ENCODE measurements around the gene DIP2C. TPM values are rescaled to one million over a fixed set of nuclear protein-coding genes. Genes with fewer than 3 reads are reported as not detected.
"Not testable (repeated sequence)": the region's sequence is repeated elsewhere in the genome, so short reads cannot be mapped to it uniquely, and the experiment has no call there.

Gene DIP2C
- total RNA-seq, 2 donors from 2014 or later: 21.6 to 30.5 TPM

DNA sequence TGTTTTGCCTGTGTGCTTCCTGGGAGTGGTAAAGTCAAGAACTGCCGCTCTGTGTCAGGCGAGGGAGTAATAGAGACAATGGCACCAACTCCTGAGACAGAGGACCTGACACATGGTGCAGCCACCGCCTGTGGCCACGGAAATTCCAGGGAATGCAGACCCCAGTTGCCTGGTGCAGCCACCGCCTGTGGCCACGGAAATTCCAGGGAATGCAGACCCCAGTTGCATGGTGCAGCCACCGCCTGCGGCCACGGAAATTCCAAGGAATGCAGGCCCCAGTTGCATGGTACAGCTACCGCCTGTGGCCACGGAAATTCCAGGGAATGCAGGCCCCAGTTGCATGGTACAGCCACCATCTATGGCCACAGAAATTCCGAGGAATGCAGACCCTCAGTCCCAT lies 8.7 kb downstream of the DIP2C start:
- no peak for DNase-seq
- no peak for ATAC-seq
- intact Hi-C loops (cut with DNase I): loop anchor here in 1 of 2 donors (10.0 kb wide), 1 partner anchor 166 kb away; no protein-coding TSS in a partner anchor

DNA sequence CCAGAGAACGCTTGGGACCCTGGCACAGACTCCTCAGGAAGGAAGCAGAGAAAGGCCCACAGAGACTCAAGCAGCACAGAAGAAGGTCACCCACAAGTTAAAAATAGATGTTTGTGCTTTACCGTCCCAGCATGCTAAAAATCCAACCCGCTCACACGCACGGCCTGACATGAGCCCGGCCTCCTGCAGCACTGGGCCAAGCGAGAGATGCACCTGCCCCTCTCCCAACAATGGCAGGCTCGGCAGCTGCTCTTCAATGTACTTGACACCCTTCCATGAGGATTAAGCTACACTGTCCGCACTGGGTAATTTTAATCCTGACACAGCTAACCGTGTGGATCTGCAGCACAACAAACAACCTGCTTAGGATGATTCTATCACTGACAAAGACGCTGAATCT lies 9.3 kb downstream of the DIP2C start:
- no peak for DNase-seq
- peak; percentile 68 to 78 for ATAC-seq
- intact Hi-C loops (cut with DNase I): loop anchor here in 1 of 2 donors (10.0 kb wide), 1 partner anchor 165 kb away; no protein-coding TSS in a partner anchor

DNA sequence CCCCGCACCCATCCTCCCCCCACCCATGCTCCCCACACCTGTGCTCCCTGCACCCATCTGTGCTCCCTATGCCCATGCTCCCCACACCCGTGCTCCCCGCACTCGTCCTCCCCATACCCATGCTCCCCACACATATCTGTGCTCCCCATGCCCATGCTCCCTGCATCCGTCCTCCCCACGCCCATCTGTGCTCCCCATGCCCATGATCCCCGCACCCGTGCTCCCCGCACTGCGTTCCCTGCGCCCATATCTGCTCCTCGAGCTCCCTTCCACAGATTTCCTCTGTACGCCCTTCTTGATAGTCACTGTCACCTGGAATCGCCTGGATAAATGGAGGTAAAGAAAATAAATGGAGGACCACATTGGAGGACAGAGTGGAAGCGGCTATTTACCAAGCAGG lies 9.9 kb downstream of the DIP2C start:
- intact Hi-C loops (cut with DNase I): no loop called here
- no peak for DNase-seq
- ATAC-seq: no peak

DNA sequence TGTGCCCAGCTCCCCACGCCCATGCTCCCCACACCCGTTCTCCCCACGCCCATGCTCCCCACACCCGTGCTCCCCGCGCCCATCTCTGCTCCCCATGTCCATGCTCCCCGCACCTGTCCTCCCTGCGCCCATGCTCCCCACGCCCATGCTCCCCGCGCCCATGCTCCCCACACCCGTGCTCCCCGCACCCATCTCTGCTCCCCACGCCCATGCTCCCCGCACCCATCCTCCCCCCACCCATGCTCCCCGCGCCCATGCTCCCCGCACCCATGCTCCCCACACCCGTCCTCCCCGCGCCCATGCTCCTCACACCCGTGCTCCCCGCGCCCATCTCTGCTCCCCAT lies 10.8 kb downstream of the DIP2C start:
- intact Hi-C loops (cut with DNase I); ATAC-seq; DNase-seq: not testable (repeated sequence)

DNA sequence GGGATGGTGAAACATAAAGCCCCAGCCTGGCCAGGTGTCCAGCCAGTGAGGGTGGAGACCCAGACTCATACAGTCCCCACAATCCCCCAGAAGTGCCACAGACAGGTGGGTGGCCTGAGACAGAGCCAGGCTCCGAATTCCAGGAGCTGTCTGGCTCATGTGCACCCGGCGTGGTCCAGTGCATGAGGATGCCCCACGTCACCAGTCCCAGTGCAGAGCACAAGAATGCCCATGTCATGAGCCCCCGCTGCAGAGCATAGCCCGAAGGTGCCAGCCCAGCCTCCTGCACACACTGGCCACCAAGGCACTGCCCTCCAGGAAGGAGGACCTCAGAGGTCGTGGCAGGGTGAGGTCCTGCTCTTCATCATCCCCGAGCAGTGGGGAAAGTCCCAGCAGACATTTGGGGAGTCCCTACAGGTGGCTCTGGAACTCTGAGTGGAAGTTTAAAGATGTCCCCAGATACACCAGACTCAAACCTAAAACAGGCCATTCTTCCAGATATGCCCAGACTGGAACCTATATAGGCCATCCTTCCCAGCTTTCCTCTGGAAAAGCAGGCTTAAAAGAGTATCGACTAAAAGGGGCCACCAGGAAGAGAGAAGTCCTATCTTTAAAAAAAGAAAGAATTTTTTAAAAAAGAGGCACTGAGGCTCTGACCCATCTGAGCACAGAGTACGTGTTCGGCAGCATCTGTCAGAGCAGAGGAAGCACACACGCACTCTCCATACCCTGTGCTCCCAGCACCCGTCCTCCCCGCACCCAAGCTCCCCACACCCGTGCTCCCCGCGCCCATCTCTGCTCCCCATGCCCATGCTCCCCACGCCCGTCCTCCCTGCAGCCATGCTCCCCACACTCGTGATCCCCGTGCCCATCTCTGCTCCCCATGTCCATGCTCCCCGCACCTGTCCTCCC lies 11.5 kb downstream of the DIP2C start:
- intact Hi-C loops (cut with DNase I): no loop called here
- no peak for ATAC-seq
- no peak for DNase-seq

DNA sequence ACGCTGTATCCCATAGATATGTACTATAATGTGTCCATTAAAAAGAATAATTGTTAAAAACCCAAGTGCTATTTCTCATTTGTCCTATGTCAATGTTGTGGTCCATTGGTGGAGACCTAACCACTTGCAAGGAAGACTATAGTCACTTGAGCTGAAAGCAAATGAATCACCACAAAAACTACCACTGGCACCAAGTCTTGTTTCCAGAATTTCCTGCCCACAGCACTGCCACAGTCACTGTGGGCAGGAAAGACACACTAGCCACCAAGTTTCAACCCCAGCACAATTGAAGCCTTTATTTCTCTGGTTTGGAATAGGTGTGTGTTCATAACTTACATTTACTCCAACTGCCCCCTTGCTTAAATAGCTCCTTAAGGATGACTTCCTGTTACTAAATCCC lies 12.4 kb downstream of the DIP2C start:
- ATAC-seq (no peak), DNase-seq (no peak)
- intact Hi-C loops (cut with DNase I): no loop called here

DNA sequence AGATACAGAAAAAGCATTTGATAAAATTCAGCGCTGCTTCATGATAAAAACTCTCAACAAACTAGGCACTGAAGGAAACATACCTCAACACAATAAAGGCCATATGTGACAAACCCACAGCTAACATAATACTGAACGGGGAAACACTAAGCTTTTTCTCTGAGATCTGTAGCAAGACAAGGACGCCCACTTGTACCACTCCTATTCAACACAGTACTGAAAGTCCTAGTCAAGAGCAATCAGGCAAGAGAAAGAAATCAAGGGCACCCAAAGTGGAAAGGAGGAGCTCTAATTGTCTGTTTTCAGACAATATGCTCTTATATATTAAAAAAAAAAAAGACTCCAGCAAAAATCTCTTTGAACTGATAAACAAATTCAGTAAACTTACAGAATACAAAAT lies 13.3 kb downstream of the DIP2C start:
- ATAC-seq: no peak
- intact Hi-C loops (cut with DNase I): no loop called here
- DNase-seq: no peak

DNA sequence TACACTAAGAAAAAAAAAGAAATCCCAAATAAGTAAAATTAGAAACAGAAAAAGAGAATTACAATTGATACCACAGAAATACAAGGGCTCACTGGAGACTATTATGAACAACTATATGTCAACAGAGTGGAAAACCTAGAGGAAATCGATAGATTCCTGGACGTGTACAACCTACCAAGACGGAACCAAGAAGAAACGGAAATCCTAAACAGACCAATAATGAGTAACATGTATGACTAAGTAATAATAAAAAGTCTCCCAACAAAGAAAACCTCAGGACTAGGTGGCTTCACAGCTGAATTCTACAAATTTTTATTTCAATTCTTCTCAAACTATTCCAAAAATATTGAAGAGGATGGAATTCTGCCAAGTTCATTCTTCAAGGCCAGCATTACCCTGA lies 13.9 kb downstream of the DIP2C start:
- DNase-seq (no peak), ATAC-seq (no peak)
- intact Hi-C loops (cut with DNase I): no loop called here

DNA sequence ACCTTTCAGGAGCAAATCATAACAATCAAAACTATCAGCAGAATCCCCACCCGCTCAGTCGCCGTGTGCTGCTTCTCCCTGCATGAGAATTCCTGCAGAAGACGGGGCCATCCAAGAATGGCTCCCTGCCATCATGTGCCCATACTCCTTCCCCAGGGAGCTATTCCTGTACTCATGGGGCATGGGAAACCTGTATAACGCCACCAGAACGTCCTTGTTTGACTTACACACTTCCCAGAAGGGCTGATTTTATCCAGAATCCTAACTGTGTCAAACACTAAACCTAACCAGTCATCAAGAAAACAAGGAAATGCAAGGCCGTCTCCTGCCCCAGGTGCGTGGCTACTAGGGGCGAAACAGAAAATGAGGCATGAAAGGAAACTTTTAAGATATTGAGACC lies 16.0 kb downstream of the DIP2C start:
- DNase-seq (no peak), ATAC-seq (no peak)
- intact Hi-C loops (cut with DNase I): no loop called here

DNA sequence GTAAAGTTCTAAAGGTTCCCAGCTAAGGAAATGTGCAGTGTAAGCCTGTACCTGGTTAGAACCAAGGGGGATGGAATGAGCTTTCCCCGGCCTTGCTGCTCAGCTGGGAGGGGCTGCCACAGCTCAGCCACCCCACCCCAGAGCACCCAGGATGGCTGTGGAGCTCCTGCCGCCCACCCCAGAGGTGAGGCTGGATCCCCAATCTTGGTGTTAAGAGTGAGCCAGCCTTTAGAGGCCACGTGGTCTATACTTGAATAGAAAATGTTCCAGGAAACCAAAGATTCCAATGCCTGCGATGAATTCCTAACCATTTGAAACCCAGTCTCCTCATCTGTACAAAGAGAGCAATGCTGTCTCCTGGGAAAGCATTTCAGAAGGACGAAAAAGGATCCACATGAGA lies 16.5 kb downstream of the DIP2C start:
- ATAC-seq (no peak), DNase-seq (no peak)
- intact Hi-C loops (cut with DNase I): no loop called here

DNA sequence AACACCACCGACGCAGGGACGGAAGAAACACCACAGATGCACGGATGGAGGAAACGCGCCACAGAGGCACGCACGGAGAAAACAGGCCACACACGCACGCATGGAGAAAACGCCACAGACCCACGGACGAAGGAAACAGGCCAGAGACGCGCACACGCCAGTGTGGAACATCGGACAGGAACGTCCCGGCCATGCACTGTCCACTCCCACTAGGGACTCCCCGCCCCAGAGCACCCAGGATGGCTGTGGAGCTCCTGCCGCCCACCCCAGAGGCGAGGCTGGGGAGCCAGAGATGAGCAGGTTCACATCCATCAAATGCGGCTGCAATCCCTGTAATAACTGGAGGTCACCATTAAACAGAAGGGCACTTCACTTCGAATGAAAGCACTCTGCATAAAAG lies 17.3 kb downstream of the DIP2C start:
- no peak for DNase-seq
- no peak for ATAC-seq
- intact Hi-C loops (cut with DNase I): no loop called here

DNA sequence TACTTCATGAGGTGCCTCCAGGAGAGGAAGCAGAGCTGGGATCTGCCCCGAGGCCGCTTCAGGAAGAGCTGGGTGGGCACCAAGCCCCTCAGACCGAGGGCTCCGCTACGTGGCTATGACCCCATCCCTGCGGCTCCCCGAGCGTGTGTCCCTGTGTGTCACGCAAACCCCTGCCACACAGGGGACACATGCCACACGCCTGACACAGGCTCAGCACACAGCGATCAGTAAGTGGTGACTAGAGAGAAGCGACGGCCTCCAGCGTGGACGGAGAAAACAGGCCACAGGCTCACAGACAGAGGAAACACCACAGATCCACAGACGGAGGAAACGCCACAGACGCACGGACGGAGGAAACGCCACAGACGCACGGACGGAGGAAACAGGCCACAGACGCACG lies 18.5 kb downstream of the DIP2C start:
- no peak for ATAC-seq
- DNase-seq: no peak
- intact Hi-C loops (cut with DNase I): no loop called here

DNA sequence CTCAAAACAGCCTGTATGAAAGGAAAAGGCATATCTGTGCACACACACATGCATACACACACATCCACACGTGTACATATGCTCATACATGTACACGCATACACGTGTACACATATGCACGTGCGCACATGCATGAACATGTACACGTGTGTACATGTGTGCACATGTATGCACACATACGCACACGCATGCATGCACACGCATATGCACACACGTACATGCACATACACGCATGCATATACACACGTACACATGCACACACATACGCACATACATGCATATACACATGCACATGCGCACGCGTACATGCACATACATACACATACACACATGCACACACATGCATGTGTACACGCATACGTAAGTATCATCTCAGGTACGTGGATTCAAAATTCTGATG lies 19.4 kb downstream of the DIP2C start:
- no peak for DNase-seq
- no peak for ATAC-seq
- intact Hi-C loops (cut with DNase I): no loop called here

DNA sequence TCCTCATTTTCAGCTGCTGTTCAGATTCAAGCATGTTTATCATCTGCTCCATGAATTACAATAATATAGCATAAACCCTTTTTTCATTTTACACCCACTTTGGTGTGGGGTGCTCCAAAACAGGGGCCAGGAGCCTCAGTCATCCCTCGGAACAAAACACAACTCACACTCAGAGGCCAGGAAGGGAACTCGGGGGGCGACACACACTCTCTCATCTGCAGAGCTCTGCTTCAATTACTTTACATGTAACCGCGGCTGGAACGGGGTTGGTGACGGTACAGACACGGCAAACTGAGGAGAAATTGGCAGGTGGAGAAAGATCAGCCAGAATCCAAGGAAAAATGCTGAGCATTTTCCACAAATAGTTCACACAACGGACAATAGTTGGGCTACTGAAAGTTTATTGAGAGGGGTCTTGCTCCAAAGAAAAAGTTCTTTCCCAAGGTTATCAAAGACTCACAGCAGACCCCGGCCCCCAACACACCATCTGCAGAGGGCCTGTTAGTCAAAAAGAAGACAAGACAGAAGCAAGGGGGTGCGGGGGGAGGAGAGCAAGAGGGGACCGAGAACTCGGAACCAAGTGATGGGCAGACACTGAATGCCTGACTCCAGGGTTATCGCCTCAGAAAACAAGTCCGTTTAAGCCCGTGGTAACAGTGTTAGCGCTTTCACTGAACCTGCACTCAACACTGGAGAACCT lies 20.5 kb downstream of the DIP2C start:
- DNase-seq (no peak), ATAC-seq (no peak)
- intact Hi-C loops (cut with DNase I): no loop called here

DNA sequence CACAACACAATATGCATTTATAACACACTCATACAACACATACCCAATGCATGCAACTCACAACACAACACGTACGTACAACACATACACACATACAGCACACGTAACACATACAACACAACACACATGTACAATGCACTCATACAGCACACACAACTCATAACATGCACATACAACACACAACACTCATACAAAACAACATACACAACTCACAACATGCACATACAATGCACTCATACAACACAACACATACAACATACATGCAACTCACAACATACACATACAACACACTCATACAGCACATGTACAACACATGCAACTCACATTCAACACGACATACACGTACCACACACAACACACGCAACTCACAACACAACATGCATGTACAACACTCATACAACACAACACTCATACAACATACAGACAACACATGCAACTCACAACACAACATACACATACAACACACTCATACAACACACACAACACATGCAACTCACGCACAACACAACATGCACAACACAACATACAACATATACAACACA lies 21.8 kb downstream of the DIP2C start:
- no peak for DNase-seq
- no peak for ATAC-seq
- intact Hi-C loops (cut with DNase I): no loop called here

DNA sequence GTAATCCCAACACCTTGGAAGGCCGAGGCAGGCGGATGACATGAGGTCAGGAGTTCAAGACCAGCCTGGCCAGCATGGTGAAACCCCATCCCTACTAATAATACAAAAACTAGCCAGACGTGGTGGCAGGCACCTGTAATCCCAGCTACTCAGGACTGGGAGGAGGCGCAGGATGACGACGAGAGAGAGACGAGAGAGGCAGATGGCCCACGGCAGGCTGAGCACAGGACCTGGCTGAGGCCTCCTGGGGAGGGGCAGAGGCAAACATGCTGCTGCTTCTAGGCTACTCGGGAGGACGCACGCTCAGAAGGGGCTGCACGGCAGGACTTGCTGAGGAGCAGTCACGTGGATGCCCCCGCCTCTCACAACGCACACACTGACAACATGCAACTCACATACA lies 22.4 kb downstream of the DIP2C start:
- ATAC-seq (no peak), DNase-seq (no peak)
- intact Hi-C loops (cut with DNase I): no loop called here

DNA sequence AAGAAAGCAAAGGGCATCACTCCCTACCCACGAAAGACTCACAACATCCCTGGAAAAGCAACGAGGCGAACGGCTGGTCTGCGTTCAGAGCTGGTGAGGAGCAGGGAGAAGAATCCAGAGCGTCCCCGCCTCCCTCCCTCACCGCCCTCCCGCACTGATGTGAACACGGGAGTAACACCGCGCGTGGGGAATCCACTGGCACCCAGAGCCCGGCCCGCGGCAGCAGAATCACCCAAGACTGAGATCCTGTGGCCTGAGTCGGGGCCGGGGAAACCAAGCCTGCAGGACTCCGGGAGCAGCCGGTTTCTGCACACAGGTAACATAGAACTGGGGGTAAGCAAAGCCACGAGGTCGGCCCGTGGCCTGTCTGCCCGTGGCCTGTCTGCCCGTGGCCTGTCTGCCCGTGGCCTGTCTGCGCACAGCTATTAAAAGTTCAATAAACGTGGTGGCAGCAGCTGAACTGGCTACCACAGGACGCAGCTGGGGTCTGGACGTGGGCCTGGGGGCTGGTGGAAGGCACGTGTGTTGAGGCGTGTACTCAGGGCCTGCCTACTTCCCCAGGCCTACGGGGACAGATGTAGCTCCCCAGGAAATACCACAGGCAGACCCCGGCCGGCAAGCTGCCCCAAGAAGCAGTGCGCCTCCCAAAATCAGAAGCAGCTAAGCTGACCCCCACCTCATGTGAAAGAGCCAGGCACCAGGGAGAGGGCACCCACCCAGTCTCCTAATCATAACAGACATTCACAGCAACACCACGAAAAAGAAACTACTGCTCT lies 23.0 kb downstream of the DIP2C start:
- intact Hi-C loops (cut with DNase I): no loop called here
- peak in 1 of 2 donors; percentile 33 for ATAC-seq
- no peak for DNase-seq

DNA sequence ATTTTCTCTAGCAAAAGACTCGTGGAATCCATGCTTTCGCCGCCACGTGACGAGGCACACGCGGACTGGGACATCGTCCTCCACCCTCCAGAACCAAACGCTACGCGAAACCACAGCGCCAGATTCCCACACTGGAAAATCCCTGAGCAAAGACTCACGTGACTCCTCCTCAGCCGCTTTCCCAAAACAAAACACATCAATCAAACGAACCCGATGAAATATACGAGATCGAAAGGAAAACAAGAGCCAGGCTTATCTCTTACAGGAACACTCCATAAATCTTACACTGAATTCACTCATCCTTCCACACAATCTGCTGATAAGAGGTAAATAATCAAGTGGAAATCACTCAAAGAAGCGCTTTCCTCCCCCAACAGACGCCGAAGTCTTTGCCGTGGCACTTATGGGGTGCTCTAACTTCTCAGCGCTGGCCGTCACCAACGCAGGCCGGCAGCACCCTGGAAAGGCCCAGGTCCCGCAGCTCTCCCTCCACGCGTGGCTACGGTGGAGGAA lies 23.8 kb downstream of the DIP2C start:
- intact Hi-C loops (cut with DNase I): no loop called here
- ATAC-seq: peak; percentile 56 to 79
- peak; percentile 76 for DNase-seq

DNA sequence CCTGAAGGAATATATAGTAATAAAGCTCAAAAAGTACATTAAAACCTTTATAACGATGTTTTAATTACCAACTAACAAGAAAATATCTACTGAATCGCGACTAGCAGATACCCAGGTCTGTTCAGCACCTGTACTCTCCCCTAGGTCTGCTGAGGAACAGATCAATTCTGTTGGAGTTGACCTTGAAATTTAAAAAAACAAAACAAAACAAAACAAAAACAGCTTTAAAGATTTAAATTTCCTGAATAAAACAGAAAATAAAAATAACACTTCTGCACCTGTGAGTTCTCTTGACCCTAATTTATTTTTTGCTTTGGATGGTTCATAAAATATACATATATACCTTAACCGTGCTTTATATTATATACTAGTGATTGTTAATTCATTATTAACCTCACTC lies 24.6 kb downstream of the DIP2C start:
- DNase-seq (no peak), ATAC-seq (no peak)
- intact Hi-C loops (cut with DNase I): no loop called here

DNA sequence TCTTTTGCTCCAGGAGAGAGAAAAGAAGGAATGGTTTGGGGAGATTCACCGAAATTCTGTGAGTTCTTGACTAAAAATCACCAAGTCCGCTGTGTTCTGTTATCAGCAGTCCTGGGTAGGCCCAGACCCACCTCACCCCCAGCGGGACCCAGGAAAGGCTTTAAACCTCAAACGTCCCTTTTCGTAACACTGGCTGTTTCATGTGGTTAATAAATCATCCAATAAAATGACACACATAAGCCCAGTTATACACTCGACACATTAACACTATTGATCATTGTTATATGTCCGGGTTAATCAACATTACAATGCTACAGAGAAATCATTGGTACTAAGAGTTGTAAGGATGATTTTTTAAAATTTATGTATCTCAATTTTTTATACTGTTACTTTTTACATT lies 25.2 kb downstream of the DIP2C start:
- ATAC-seq (no peak), DNase-seq (no peak)
- intact Hi-C loops (cut with DNase I): no loop called here
